ENCODE results near the gene ARHGAP22.

ARHGAP22 gene

GRCh38 chr10:48459270-48460150, 145.4 kb downstream of the ARHGAP22 start:
- DNase-seq, result no peak

GRCh38 chr10:48458662-48459048, 146.2 kb downstream of the ARHGAP22 start:
- no peak for DNase-seq

DNA sequence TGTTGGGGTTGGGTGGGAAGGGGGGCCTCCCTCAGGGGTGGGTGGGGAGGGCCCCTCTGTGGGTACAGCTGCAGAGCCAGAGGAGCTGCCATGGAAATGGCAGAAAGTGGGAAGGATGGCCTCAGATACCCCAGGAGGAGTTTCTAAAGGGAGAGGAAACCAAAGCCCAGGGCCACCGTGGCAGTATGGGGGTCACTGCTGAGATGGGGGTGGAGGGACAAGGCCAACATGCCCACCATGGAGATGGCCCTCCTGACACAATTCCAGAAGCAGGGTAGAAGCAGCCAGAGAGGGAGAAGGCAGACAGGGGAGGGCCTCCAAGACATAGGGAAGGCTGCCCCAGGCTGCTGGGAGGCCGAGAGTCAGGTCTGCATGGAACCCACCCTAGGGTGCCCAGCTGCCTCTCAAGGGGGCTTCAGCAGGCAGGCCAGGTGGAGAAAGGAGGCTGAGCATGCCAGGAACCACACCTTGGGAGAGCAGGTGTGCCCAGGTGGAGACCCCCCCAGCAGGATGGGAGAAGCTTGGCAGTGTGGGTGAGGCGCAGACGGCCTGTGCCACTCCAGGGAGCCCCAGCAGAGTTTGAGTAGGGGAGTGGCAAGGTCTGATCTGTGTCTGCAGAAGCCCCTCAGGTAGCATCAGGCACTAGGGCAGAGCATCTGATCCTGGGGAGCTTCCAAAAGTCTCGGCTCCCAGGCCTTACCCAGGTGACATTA, 146.8 kb downstream of the ARHGAP22 start:
- DNase-seq, result no peak

- no peak for DNase-seq
Measured at GRCh38 chr10:48456808-48457761, 147.8 kb downstream of the ARHGAP22 start.

GRCh38 chr10:48456361-48456804, 148.5 kb downstream of the ARHGAP22 start:
- no peak for DNase-seq

DNA sequence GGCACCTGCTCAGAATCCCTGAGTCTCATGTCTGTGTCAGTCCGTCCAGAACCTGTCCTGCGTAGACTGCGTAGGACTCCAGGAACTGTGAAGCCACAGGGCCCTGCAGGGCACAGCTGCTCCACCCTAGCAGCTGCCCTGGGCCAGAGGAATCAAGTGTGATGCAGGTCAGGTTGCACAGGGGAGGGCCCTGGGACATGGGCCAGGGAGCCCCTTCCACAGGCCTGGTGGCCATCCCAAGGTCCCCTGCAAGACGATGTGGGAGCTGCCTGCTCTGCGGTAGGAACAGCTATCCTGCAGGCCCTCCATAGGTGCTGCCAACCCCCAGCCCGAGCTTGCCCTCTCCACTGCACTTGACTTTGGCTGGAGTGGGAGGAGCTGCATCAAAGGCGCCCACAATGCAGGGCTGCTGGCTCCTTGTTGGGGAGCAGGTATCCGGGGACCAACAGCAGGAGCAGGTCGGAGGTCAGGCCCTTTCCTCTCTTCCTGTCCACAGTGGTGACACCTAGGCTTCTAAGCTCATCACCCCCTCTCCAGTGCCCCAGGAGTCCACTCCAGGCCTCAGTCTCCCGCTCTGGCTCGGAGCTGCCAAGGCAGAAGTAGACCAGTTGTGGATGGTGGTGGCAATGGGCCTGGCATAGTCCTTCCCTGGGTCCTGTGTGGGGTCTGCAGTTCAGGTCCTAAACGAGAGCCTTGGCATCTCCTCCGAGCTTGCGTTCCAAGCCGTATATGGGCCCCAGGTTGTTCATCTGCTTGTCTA, 149.3 kb downstream of the ARHGAP22 start:
- no peak for DNase-seq

GRCh38 chr10:48455055-48455391, 149.8 kb downstream of the ARHGAP22 start:
- DNase-seq, result no peak

GRCh38 chr10:48454302-48455054, 150.4 kb downstream of the ARHGAP22 start:
- DNase-seq, result no peak

DNA sequence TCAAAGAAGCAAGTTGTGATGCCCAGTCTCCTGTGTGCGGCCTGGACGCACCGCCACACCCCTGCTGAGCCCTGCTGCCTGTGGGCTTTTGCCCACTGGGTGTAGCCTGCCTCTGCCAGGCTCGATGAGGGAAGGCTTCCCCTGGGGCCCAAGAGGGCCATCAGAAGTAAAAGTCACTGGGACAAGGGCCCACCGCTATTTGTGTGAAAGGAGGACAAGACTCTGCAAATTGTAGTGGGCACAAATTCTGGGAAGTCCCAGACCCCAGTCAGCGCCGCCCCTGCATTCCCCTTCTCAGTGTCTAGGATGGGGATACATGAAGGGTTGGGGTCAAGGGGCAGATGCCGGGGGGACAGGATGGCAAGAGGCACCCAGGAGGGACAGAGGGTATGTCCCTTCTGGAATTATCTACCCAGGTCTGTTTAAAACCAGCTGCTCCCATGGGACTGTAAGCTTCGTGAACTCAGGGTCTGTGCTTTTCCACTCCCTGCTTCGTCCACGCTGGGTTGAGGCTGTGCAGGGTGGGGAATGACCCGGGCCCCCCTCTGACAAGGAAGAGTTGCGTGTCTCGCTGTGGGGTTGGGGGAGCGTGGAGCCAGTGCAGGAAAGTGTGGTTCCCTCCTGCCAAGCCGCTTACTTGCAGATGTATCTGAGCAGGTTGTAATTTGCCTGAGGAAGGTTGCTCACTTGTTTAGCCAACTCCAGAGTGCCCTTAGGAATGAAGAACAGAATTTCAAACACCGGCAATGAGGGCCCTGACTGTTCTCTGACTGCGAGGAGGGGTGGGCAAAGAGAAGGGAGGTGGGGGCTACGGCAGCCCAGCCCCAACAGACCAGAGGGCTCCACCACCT, 151.2 kb downstream of the ARHGAP22 start:
- no peak for DNase-seq

DNA sequence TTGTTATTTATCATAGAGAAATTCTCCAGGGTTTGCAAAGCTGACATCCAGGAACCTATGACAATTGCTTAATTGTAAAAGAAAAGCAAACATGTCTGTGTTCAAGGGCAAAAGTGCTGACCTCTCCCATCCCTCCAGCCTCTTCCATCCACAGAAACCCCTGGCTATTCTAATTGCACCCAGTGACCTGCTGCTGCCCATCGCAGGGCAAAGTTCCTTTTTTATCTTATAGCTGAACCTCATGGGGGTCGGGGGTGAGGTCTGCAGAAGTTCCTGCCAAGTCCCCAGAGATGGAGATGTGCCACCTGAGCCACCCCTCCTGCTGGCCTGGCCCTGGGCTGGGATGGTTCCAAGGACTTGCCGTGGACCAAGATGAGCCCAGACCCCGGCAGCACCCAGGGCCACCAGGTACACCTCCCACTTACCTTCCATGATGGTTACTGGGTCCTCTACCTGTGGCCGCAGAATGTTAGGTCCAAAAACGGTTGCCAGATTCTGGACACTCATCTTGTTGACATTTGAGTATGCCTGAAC, 151.9 kb downstream of the ARHGAP22 start:
- no peak for DNase-seq

DNA sequence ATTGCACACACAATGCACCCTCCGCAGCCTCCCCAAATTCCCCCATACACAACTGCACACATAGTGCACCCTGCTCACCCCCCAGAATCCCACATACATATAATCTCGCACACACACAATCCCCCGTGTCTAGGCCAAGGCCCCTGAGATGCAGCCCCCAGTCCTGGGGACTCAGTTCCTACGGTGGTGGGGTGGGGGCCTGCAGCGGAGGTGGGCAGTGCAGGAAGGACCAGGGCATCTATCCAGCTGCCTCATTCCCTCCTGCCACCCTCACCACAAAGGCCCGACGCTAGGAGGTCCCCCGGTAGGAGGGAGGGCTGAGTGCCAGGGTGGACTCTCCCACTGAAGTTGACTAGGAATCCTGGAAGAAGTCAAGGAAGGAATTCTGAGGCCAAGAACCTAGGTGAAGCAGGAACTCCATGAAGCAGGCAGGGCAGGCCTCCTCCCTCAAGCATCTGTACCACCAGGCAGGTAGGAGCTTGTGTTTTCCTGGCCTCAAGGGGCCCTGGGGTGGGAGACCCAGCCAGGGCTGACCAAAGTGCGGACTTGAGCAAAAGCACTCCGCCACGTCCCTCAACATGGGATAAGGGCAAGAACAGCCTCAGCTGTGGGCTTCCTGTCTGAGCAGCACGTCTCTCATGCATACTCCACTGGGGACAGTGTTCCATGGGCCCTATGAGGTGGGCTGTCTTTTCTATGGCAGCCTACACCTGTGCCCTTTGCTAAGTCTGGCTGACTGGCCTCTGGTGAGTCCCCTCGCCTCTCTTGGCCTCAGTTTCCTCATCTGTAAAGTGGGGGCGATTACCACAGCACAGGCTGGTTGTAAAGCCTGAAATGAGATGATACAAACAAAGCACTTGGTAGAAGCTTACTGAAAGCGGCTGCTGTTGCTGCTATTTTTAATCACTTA, 152.6 kb downstream of the ARHGAP22 start:
- no peak for DNase-seq

- DNase-seq, result no peak
Measured at GRCh38 chr10:48450741-48451466, 154.0 kb downstream of the ARHGAP22 start.

DNA sequence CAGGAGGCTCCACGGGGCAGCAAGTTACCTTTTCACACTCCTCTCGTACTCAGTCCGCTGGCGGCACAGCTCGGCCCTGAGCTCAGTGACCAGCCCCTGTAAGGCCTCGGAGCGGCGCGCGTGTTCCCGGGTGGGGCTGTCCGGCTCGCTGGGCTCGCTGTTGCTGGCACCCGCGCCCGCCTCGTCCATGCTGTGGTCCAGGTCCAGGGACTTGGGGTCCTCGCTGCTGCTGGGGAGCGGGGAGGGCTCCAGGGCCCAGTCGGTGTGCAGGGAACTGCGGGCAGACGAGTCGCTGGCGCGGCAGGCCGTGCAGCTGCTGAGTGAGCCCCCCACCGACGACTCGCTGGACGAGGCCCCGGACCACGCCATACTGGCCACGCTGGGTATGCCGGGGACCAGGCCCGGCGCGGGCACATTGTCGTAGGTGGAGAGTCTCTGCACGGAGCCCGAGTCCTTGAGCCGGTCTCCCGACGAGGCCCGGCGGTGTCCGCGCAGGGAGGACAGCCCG, 154.6 kb downstream of the ARHGAP22 start:
- no peak for DNase-seq

GRCh38 chr10:48449501-48450232, 155.2 kb downstream of the ARHGAP22 start:
- DNase-seq, result no peak

GRCh38 chr10:48448796-48449195, 156.1 kb downstream of the ARHGAP22 start:
- DNase-seq, result no peak

DNA sequence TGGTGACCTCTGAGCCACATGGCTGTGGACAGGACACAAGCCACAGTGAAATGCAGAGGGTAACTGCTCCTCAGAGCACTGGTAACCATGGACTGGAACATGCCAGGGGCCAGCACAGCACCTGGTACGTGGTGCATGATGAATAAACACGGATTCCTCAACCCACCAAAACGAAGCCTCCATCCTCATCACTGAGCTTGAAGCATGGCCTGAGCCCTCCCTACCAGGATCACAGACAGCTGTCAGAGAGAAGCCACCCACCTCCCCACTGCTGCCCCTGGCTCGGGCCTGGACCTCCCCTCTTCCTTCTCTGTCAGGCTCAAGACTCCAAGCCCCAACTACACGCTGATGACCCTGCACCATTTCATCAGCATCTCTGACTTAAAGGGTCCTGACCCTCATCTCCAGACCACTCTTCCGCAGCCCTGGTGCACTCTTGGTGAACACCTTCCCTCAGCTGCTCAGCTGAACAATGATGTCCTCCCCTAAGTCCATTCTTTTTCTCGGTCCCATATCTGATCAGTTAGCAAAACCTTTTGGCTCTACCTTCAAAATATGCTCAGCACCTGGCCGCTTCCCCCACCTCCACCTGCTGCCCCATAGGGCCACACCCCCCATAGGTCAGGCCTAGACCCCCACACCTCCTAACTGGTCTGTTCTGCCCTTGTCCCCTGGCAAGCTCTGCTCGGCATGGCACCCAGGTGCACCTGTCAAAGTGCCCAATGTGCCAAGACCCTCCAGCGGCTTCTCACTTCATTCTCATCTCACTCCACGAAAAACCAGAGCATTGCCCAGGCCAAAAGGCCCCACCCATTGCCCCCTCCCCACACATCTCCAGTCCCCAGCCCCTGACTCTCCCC, 157.3 kb downstream of the ARHGAP22 start:
- no peak for DNase-seq
